ACHN (cell line): ENCODE data around the gene RGS6.

ENCODE experiments used
- DNase-seq: peaks from one replicate; pipeline ENCODE4 v3.0.0-alpha.2; 2015
- in situ Hi-C: cut with HindIII; loops from 2 replicates; pipeline ENCODE4 v1.10.0; 2017; ENCODE audit warnings: low sequenced_read_pairs, low pct_ligation_motif_present, low pct_unique_long_range_greater_than_20kb

The RGS6 gene

GRCh38 chr14:72610096-72610830 lies 678.0 kb downstream of the RGS6 start:
- in situ Hi-C loops: no loop called here
- no peak for DNase-seq

- in situ Hi-C loops: no loop called here
Measured at GRCh38 chr14:72610831-72611200, 678.6 kb downstream of the RGS6 start.

GRCh38 chr14:72611506-72611905 lies 679.3 kb downstream of the RGS6 start:
- in situ Hi-C loops: no loop called here
- no peak for DNase-seq

More at GRCh38 chr14:72610831-72611200, 678.6 kb downstream of the RGS6 start:
- no peak for DNase-seq

- DNase-seq: no peak
- in situ Hi-C loops: no loop called here
Measured at GRCh38 chr14:72612041-72612440, 679.8 kb downstream of the RGS6 start.

- in situ Hi-C loops: no loop called here
- no peak for DNase-seq
Measured at GRCh38 chr14:72613231-72613974, 681.2 kb downstream of the RGS6 start.

- in situ Hi-C loops: no loop called here
- no peak for DNase-seq
Measured at GRCh38 chr14:72613975-72614319, 681.7 kb downstream of the RGS6 start.

GRCh38 chr14:72614365-72614764 lies 682.1 kb downstream of the RGS6 start:
- in situ Hi-C loops: no loop called here
- DNase-seq: no peak

- in situ Hi-C loops: no loop called here
- DNase-seq: no peak
Measured at GRCh38 chr14:72614891-72615415, 682.7 kb downstream of the RGS6 start.

GRCh38 chr14:72615451-72616121 lies 683.4 kb downstream of the RGS6 start:
- in situ Hi-C loops: no loop called here
- no peak for DNase-seq
